HG03342 (cell line): ENCODE results near the gene TNNI3.
A peak's percentile ranks its signal among the peaks of the same experiment; 100 is the strongest.
"Not testable (repeated sequence)": the region's sequence is repeated elsewhere in the genome, so short reads cannot be mapped to it uniquely, and the experiment has no call there.

Source experiments
- ATAC-seq: cut with Tn5 transposase; IDR thresholded peaks from one replicate; pipeline ENCODE4 v1.9.1; 2021; ENCODE audit warnings: mild to moderate bottlenecking, moderate library complexity; ENCODE audit not compliant: unreplicated experiment

Gene TNNI3

DNA sequence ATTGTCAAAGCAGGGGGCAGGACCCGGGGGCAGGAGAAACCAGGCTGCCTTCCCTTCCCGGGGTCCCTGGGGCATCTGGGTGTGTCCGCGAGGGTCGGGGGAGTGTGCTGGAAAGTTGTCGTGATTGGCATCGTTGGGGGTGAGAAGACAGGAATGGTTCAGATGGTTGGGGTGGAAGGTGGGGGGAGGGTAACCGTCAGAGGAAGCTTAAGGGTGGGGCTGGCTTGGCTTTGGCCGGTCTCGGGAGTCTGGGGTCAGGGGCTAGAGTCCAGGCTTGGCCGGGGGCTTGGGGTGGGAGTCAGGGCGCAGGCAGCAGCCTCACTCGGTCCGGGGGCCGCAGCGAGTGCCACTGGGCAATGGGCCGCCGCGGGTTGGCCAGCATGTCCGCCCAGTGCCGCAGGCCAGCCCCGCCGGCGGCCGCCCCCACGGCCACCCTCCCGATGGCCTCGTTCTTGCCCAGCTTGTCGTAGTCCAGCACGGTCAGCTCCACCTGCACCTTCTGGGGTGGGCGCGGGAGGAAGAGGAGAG lies 15.7 kb upstream of the TNNI3 start:
- no peak for ATAC-seq

DNA sequence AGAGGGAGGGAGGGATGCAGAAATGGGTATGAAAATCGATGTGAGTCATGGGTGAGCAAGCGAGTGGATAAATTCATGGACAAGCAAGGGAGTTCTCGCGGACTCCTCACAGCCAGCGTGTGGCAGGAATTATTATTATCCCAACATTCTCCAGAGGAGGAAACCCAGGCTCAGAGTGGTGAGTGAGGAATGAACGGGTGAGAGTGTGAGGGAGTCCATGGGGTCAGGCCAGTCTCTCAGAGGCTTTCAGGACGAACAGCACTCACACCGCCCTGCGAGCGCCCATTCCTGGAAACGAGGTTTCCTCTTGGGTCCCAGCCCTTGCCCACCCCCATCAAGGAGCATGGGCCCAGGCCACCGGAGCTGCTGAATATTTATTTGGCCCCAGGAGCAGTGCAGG lies 15.2 kb upstream of the TNNI3 start:
- ATAC-seq = no peak

DNA sequence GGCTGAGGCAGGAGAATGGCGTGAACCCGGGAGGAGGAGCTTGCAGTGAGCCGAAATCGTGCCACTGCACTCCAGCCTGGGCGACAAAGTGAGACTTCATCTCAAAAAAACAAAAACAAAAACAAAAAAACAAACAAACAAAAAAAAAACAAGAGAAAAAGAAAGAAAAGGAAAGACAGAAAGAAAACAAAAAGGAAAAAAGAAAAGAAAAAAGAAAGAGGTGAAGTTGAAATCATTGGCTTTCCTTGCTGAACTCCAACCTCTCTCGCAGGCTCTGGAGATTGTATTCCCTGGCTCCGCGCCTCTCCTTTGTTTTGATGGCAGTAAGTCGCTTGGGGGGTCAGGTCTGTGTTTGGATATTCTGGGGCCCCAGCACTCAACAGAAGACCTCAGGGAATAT lies 14.8 kb upstream of the TNNI3 start:
- ATAC-seq = not testable (repeated sequence)

DNA sequence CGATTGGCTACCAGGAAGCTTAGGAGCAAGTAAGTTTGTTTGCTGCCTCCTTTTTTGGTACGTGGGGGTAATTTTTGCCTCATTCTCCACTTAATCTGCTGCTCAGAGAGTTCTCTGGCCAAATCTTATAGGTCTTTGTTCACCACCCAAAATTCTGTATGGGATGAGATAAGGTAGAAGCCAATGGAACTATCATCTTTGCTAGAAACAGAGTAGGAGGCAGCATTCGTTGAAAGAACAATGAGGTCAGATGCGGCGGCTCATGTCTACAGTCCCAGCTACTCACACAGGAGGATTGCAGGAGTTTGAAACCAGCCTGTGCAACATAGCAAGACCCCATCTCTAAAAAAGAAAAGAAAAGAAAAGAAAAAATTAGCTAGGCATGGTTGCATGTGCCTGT lies 13.9 kb upstream of the TNNI3 start:
- ATAC-seq = no peak

GRCh38 chr19:55169136-55169535 lies 11.6 kb upstream of the TNNI3 start:
- ATAC-seq = no peak

DNA sequence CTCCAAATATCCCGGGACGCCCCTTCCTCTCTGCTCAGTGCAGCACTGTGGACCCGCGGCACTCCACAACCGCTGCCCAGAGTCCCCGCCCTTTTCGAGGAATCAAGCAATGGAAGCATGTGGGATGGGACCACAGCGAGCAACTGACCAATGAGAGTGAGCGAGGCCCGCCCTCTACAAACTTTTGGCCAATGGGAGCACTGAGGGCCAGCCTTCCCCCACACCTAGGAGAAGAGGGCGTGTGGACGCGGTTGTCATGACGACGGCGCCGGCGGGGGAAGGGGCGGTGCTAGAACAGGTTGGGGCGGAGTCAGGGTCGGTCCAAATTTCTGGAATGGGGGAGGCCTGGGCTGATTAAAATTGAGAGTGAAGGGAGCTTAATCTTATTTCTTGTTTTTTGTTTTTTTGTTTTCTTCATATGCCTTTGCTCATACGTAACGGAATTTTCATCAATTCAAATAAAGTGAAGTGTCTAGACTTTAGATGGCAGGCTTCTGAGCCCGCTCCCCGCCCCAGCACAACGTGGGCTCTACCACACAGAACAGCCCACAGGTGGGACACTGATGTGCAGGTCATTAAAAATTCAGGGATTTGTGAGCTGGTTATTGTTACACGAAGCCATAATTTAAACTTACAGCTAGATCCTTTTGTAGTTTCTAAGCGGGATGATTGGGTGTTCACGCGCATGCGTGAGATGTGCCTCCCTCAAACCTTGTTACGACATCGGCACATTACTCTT lies 9.2 kb upstream of the TNNI3 start, which contains the start of gene DNAAF3:
TSS of gene DNAAF3 (minus strand) at position 84 of the 739 bp plus-strand sequence. CDS start 200 bp downstream, outside the sequence.
- peak; percentile 88 for ATAC-seq

DNA sequence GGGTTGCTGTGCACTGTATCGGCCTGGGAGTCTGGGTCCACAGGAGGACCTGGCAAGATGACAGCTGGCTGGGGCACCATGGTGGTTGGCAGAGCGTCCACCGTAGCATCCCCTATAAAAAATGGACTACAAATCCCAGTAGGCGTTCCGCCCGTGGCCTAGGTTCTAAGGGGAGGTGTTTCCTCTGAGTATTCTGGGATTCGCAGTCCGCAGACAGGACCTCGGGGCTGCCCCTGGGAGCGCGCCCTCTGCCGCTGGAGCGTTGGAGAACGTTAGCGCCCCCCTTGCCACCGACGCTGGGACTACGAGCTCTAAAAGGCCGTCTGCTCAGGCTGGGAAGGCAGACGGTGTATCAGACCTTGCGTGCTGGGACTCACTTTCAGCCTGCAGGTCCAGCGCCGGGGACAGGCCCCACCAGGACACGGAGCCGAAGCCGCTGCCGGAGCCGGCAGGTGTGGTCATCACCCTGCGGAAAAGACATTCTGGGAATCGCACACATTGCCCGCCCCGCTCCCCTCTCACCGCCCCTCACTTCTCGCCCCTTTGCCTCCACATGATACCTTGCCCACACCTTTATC lies 8.5 kb upstream of the TNNI3 start:
- peak; percentile 40 for ATAC-seq

DNA sequence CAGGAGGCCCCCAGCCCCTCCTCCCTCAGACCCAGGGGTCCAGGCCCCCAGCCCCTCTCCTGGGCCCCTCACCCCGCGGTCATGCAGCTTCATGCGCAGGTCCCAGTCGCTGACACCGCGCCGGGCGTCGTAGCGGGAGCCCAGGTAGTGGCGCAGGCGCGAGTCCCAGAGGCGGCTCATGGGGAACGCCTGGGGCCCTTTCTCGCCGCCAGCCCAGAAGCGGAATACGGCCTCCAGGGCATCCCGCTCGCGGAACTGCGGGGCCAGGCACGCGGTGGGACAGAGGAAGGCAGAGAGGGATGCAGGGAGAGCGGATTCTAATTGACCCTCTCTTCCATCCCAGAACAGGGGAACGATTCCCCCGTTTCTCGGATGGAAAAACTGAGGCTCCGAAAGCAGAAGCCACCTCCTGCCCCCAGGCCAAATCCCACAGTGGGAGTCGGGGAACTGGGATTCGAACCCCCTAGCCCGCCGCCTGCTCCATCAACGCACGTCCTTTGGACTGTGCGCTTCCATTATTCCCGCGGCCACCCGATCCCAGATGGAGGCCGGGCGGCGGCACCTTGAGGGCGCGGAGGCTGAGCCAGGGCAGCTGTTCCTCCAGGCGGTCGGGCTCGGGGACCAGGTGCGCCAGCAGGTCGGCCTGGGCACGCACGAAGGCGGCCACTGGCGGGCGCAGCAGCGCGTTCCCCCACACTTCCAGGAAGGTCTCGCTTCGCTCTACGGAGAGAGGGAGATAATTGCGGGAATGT lies 4.2 kb upstream of the TNNI3 start:
- no peak for ATAC-seq

- no peak for ATAC-seq
Observed at GRCh38 chr19:55160986-55161365, 3.4 kb upstream of the TNNI3 start.

DNA sequence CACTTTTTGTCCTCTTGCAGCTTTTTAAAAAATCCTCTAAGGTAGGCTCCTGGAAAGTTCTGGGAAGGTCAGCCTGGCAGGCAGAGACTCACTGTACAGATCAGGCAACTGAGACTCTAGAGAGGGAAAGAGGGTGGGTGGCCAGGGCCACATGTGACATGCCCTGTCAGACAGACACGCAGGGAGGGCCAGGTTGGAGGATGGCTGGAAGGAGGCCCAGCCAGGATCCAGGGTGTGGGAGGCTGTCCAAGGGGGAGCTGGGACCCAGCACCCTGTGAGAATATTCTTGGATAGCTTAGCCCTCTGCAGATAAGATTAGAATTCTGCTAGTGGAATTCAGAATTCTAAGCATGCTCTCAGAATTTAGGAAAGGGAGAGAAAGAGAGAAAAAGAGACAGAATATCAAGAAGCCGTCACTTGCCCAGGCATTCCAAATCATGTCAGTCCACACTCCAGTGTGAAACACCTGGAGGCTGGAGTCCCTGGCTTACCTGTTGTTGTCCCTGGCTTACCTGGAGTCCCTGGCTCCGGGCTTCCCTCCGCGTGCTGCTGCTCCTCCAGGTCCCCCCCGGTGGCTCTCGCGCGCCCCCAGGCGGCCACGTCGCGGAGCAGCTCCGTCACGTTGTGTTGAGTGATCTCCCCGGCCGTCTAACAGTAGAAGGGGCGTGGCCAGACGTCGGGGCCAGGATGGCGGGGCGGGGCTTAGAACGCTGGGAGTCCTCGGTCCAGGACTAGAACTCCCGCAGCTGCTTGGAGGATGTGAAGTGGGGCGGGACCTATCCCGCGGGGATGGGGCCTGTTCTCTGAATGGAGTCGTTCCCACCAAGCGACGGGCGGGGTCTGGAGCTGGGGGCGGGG lies 2.8 kb upstream of the TNNI3 start:
- ATAC-seq = peak; percentile 69

GRCh38 chr19:55158848-55159749 lies 1.6 kb upstream of the TNNI3 start:
- ATAC-seq = no peak

GRCh38 chr19:55158423-55158822 lies 891 bp upstream of the TNNI3 start:
- ATAC-seq = no peak

DNA sequence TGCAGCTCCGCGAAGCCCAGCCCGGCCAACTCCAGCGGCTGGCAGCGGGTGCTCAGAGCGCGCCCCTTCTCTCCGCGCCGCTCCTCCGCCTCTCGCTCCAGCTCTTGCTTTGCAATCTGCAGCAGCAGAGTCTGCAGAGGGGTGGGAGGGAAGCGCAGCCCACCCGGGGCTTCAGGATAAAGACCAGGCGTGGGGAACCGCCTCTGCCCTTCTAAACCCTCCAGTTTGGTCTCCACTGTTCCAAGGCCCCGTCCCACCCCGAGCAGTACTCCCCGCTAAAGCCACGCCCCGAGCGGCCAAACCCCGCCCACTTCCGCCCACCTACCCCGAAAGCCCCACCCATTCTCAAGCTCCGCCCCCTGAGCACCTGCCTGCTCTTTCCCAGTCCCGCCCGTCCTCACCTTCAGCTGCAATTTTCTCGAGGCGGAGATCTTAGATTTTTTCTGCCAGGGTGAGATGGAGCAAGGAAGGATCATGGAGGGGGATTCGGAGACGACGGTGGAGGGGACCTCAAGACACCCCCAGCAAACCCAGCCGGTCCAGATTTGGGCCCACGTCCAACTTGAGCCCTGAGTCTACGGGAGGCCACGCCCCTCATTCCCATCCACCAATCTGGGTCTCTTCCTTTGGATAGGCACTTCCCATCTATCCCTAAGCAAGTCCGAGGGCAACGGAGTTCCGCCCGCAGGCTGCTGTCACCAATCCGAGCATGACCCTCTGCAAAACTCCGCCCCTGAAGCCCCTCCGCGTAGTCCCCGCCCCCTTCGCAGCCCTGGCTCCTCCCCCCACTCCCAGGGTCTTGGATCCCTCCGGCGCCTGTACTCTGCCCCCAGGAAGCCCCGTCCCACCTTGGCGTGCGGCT lies 1.1 kb downstream of the TNNI3 start:
- ATAC-seq = no peak

- ATAC-seq = not testable (repeated sequence)
Observed at GRCh38 chr19:55155784-55156183, 1.7 kb downstream of the TNNI3 start.

DNA sequence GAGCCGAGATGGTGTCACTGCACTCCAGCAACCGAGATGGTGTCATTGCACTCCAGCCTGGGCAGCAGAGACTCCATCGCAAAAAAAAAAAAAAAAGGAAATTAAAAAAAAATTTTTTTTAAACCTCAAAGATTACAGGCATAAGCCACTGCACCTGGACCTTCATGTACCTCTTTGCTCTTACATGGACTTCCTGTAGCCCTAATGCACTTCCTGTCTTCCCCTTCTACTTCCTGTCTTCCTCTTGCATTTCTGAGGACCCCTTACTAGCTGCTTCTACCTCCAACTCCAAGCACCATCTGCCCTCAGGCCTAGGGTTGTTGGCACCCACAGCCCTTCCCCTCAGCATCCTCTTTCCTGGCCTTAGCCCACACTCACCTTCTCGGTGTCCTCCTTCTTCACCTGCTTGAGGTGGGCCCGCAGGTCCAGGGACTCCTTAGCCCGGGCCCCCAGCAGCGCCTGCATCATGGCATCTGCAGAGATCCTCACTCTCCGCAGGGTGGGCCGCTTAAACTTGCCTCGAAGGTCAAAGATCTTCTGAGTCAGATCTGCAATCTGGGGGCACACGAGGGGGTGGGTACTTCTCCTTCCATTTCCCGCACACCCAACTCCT lies 3.8 kb downstream of the TNNI3 start:
- ATAC-seq = no peak

DNA sequence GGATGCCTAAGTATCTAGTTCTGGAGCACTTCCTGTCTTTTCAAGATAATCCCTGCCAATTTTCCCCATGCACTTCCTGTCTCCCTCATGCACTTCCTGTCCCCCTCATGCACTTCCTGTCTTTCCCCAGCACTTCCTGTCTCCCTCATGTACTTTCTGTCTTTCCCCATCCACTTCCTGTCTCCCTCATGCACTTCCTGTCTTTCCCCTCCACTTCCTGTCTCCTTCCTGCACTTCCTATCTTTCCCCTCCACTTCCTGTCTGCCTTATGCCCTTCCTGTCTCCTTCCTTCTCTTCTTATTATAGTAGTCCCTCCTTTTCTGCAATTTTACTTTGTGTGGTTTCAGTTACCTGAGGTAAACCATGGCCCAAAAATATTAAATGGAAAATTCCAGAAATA lies 5.5 kb downstream of the TNNI3 start:
- no peak for ATAC-seq

- ATAC-seq = no peak
Observed at GRCh38 chr19:55149078-55150003, 8.2 kb downstream of the TNNI3 start, which contains the start of gene TNNT1. TSS of gene TNNT1 (minus strand) at chr19:55149206. CDS start at chr19:55147157, 2,049 bp downstream.
